IPS DF 19.7 (cell line): Measurements from ENCODE around the gene DBN1.

ENCODE experiments used
- DNase-seq: peaks from one replicate; pipeline ENCODE4 v3.0.0-alpha.2; 2013; ENCODE audit warnings: low read depth, low spot score

DBN1 gene

GRCh38 chr5:177504086-177505056 lies 30.9 kb upstream of the DBN1 start:
- DNase-seq, result no peak

GRCh38 chr5:177503351-177504085 lies 30.1 kb upstream of the DBN1 start:
- DNase-seq, result no peak

GRCh38 chr5:177502886-177503285 lies 29.5 kb upstream of the DBN1 start:
- no peak for DNase-seq

GRCh38 chr5:177501874-177502678 lies 28.6 kb upstream of the DBN1 start:
- no peak for DNase-seq

- DNase-seq, result no peak
These were observed 27.5 kb upstream of the DBN1 start for GRCh38 chr5:177500685-177501522.

- DNase-seq, result no peak
These were observed 26.4 kb upstream of the DBN1 start for GRCh38 chr5:177499842-177500241.

- DNase-seq, result no peak
These were observed 24.8 kb upstream of the DBN1 start for GRCh38 chr5:177498013-177498787.

GRCh38 chr5:177497292-177498012 lies 24.0 kb upstream of the DBN1 start, which contains the start of gene PDLIM7:
PDLIM7 (minus strand) TSS chr5:177497604; CDS start chr5:177496512, 1,092 bp downstream.
- DNase-seq, result peak; percentile 85

GRCh38 chr5:177496727-177497291 lies 23.4 kb upstream of the DBN1 start:
- DNase-seq, result no peak

GRCh38 chr5:177496070-177496726 lies 22.8 kb upstream of the DBN1 start:
- no peak for DNase-seq

- peak; percentile 74 for DNase-seq
These were observed 22.0 kb upstream of the DBN1 start for GRCh38 chr5:177495243-177496060.

- no peak for DNase-seq
These were observed 21.1 kb upstream of the DBN1 start for GRCh38 chr5:177494346-177495195.

GRCh38 chr5:177493795-177494345 lies 20.4 kb upstream of the DBN1 start:
- DNase-seq, result no peak

GRCh38 chr5:177492841-177493240 lies 19.4 kb upstream of the DBN1 start:
- no peak for DNase-seq

GRCh38 chr5:177491983-177492746 lies 18.7 kb upstream of the DBN1 start:
- DNase-seq, result no peak
